ENCODE measurements around the gene FKBP2. TPM values are rescaled to one million over a fixed set of nuclear protein-coding genes. Genes with fewer than 3 reads are reported as not detected.

Gene FKBP2
- total and polyA plus RNA-seq, 2 of the 13 experiments (the other 11 are each of a cell fraction or from before 2014, with no cell fraction given): 30.1 to 53.3 TPM

GRCh38 chr11:64284962-64285884 lies 44.3 kb downstream of the FKBP2 start, which contains the start of gene GPR137 (continued):
- TF ChIP-seq ZNF646 (CRISPR knock-in tag; IDR thresholded peaks at IDR 0.05) (no peak), ZNF770 (CRISPR knock-in tag; IDR thresholded peaks at IDR 0.05) (no peak), NPAS2 (CRISPR knock-in tag; IDR thresholded peaks at IDR 0.05; ENCODE audit: borderline replicate concordance) (no peak), SMAD1 (CRISPR knock-in tag; IDR thresholded peaks at IDR 0.05; ENCODE audit: borderline replicate concordance, low read depth) (0 out of 2 replicates have a peak, but pooled peaks have one; percentile 10), ZNF33A (CRISPR knock-in tag; IDR thresholded peaks at IDR 0.05; ENCODE audit: borderline replicate concordance) (no peak), ZNF335 (CRISPR knock-in tag; IDR thresholded peaks at IDR 0.05) (no peak), PHB2 (IDR thresholded peaks at IDR 0.05; ENCODE audit: partially characterized antibody) (no peak), ZNF17 (CRISPR knock-in tag; IDR thresholded peaks at IDR 0.05) (no peak), BRD4 (CRISPR knock-in tag; IDR thresholded peaks at IDR 0.05) (no peak), MBNL3 (CRISPR knock-in tag; conservative IDR thresholded peaks at IDR 0.05) (no peak), ETV5 (CRISPR knock-in tag; IDR thresholded peaks at IDR 0.05; ENCODE audit: borderline replicate concordance) (no peak), CBFB (CRISPR knock-in tag; IDR thresholded peaks at IDR 0.05) (no peak), XRCC5 (optimal IDR thresholded peaks at IDR 0.05; ENCODE audit: low read length) (no peak), EHMT2 (IDR thresholded peaks at IDR 0.05; ENCODE audit: borderline replicate concordance, low read depth, low read length) (no peak), GRHL1 (CRISPR knock-in tag; conservative IDR thresholded peaks at IDR 0.05) (no peak), MYC (CRISPR knock-in tag; IDR thresholded peaks at IDR 0.05; ENCODE audit: borderline replicate concordance) (no peak; the same call in 1 of the 2 replicates), HNRNPLL (IDR thresholded peaks at IDR 0.05; ENCODE audit: low read depth, low read length, poor library complexity, severe bottlenecking) (peak; percentile 100), ELF3 (CRISPR knock-in tag; IDR thresholded peaks at IDR 0.05) (no peak)

Data from HepG2 (cell line).